ENCODE measurements around the gene PMAIP1. TPM values are rescaled to one million over a fixed set of nuclear protein-coding genes. Genes with fewer than 3 reads are reported as not detected.

PMAIP1 gene
- total and polyA plus RNA-seq, 2 of the 8 experiments (the other 6 are each of a cell fraction or from before 2014, with no cell fraction given): 51.7 to 84.1 TPM

GRCh38 chr18:59904011-59904601 lies 4.3 kb downstream of the PMAIP1 start:
- Histone ChIP-seq H3K27me3 (replicated peaks in 1 of 4; ENCODE audit: control insufficient read depth in 3 of 4, extremely low read depth in 1 of 4, insufficient read depth in 3 of 4, low read length in 3 of 4) (no peaks in the 10 kb centered on the region), H3K56ac (replicated peaks; ENCODE audit: insufficient read length, low read depth, low read length) (no peak overlapping the region), H2AK5ac (ENCODE audit: low read depth, low read length) (no peak overlapping the region), H3K23ac (ENCODE audit: insufficient read length) (no peak overlapping the region), H3K4me3 (ENCODE audit: extremely low read depth in 1 of 4, insufficient read depth in 2 of 4, low read depth in 3 of 4, low read length in 4 of 4) (peak overlapping the region in 1 of 4 experiments; percentile 93; a peak in 2 of 8 replicates), H4K20me1 (replicated peaks in 1 of 2; ENCODE audit: control insufficient read depth in 1 of 2, insufficient read depth in 2 of 2, low read length in 2 of 2) (peaks cover 7 to 13% of the 10 kb centered on the region in 2 experiments), H3K14ac (ENCODE audit: insufficient read length) (no peak overlapping the region), H3K23me2 (ENCODE audit: low read depth, low read length) (peaks cover 3% of the 10 kb centered on the region), H2BK20ac (ENCODE audit: low read length) (no peak overlapping the region), H2BK12ac (ENCODE audit: low read depth, low read length) (no peak overlapping the region), H3K27ac (ENCODE audit: low read depth, low read length) (no peak overlapping the region), H2BK15ac (ENCODE audit: low read length) (no peak overlapping the region), H4K91ac (replicated peaks; ENCODE audit: insufficient read length, low read length) (no peak overlapping the region), H3K4me2 (ENCODE audit: insufficient read depth in 1 of 2, low read depth in 2 of 2, low read length in 2 of 2) (peak overlapping the region in 1 of 2 experiments; percentile 21; a peak in 3 of 4 replicates), H3K18ac (ENCODE audit: extremely low read depth, low read length) (no peak overlapping the region), H3K9ac (replicated peaks in 1 of 4; ENCODE audit: extremely low read depth in 1 of 4, low read depth in 3 of 4, low read length in 3 of 4) (no peak overlapping the region), H3K4me1 (replicated peaks in 1 of 4; ENCODE audit: control insufficient read depth in 3 of 4, insufficient read depth in 4 of 4, low read length in 3 of 4) (peaks cover 6 to 16% (median 12%) of the 10 kb centered on the region in 4 experiments; a peak in 5 of 7 replicates), H3K36me3 (ENCODE audit: control insufficient read depth in 2 of 4, insufficient read depth in 4 of 4, low read length in 3 of 4) (peaks cover 0 to 25% (median 13%) of the 10 kb centered on the region in 4 experiments; a peak in 5 of 8 replicates), H3K9me3 (ENCODE audit: insufficient read depth in 2 of 2, low read depth in 1 of 2, low read length in 1 of 2) (no peaks in the 10 kb centered on the region), H2BK5ac (ENCODE audit: low read depth, low read length) (no peak overlapping the region), H4K8ac (ENCODE audit: extremely low read depth, insufficient read depth, low read length) (no peak overlapping the region), H2AFZ (ENCODE audit: low read length) (no peak overlapping the region), H2BK120ac (replicated peaks; ENCODE audit: low read depth, low read length) (no peak overlapping the region), H4K5ac (ENCODE audit: insufficient read length, low read depth, low read length) (no peak overlapping the region), H3K79me1 (ENCODE audit: low read depth, low read length) (no peaks in the 10 kb centered on the region; the same call in 1 of the 2 replicates), H3K4ac (replicated peaks; ENCODE audit: insufficient read length, low read depth, low read length) (no peak overlapping the region), H3K79me2 (ENCODE audit: control insufficient read depth in 1 of 2, insufficient read depth in 2 of 2, low read length in 2 of 2) (peaks cover 7 to 44% of the 10 kb centered on the region in 2 experiments)
- POLR2A ChIA-PET (ENCODE audit: partially characterized antibody): interaction anchor here (0.8 to 2.0 kb wide), 6 partner anchors 26 to 68 kb away, joined by 4 to 15 read pairs (median 6); no protein-coding TSS in a partner anchor
- CTCF ChIA-PET (ENCODE audit: partially characterized antibody): interaction anchor here (1.0 kb wide), 1 partner anchor 67 kb away, joined by 3 read pairs; no protein-coding TSS in a partner anchor
- no peak for FAIRE-seq
- WGBS, 2 experiments (ENCODE audit: extremely low coverage in 1 of 2, insufficient coverage in 1 of 2, insufficient read length in 1 of 2, insufficient replicate concordance in 2 of 2, low coverage in 1 of 2, low lambda C conversion rate in 2 of 2, missing lambda C conversion rate in 1 of 2): 63% methylated on average over 1 of the region's 1 CpG; no CpG with 5 or more reads in 1 of the 2 experiments
- DNase-seq (ENCODE audit: low read depth in 1 of 2, low spot score in 2 of 2): no peak
- no peak for TF ChIP-seq BACH1 (IDR thresholded peaks at IDR 0.05; ENCODE audit: low read length)
- no peak for TF ChIP-seq EZH2 (IDR thresholded peaks at IDR 0.05; ENCODE audit: low read depth, low read length, severe bottlenecking)
- no peak for TF ChIP-seq RBBP5 (IDR thresholded peaks at IDR 0.05; ENCODE audit: borderline replicate concordance, low read depth, low read length)
- no peak for TF ChIP-seq CEBPB (IDR thresholded peaks at IDR 0.05; ENCODE audit: low read depth, low read length)
- TF ChIP-seq TBP (IDR thresholded peaks at IDR 0.05; ENCODE audit: low read depth, low read length): no peak
- no peak for TF ChIP-seq FOSL1 (IDR thresholded peaks at IDR 0.05; ENCODE audit: insufficient read depth, low read depth, low read length)
- TF ChIP-seq CBX5 (IDR thresholded peaks at IDR 0.05; ENCODE audit: low read depth, low read length): no peak
- TF ChIP-seq CHD1 (IDR thresholded peaks at IDR 0.05; ENCODE audit: low read depth, low read length): no peak
- TF ChIP-seq SAP30 (IDR thresholded peaks at IDR 0.05; ENCODE audit: insufficient read depth, insufficient replicate concordance, low read length): no peak
- TF ChIP-seq CBX8 (IDR thresholded peaks at IDR 0.05; ENCODE audit: borderline replicate concordance, low read depth, low read length): no peak
- no peak for TF ChIP-seq CTBP2 (IDR thresholded peaks at IDR 0.05; ENCODE audit: borderline replicate concordance, insufficient read depth, insufficient read length, low read length)
- TF ChIP-seq ATF3 (IDR thresholded peaks at IDR 0.05; ENCODE audit: insufficient read depth, low read depth, low read length): no peak
